GM12864 (cell line): ENCODE results near the gene PNMT.

Source experiments
- DNase-seq: peaks from one replicate; pipeline ENCODE4 v3.0.0-alpha.2; 2011; ENCODE audit warnings: low read depth
- H3K4me3 ChIP-seq: 2 replicates; pipeline ENCODE4 v1.5.1; 2011; ENCODE audit warnings: mild to moderate bottlenecking, low read depth, low read length, control low read depth
- CTCF ChIP-seq: IDR thresholded peaks from 2 replicates; pipeline ENCODE4 v1.5.1; 2011; ENCODE audit warnings: low read depth, mild to moderate bottlenecking, moderate library complexity, low read length, control low read depth, inconsistent platforms; ENCODE audit errors: missing control alignments

The PNMT gene

GRCh38 chr17:39675390-39676082 is 7.3 kb downstream of the PNMT start:
- DNase-seq: no peak
- no peak for TF ChIP-seq CTCF
- H3K4me3 ChIP-seq: no peak overlapping the region

DNA sequence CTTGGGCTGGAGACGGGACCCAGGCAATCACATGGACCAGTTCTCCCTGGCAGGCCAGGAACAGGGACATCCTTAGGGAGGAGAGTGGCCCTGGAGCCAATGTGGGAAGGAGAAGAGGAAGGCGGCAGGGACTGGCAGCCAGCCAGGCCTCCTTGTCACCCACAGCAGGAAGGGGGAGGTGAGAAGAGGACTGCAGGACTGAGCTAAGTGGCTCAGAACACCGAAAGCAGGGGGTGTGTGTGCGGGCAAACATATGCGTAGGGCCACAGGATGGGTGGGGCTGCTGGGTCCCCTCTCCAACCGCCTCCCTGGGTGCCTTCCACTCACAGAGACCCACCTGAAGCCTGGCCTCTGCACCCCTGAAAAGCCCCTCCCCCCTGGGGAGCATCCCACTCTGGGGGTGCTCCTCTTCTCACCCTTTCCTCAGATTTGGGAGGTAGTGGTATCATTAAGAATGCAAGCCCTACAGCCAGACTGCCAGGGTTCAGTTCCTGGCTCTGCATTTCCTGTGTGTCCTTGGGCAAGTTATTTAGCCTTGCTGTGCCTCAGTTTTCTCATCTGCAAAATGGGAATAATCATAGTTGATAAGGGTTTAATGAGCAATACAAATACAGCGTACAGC is 8.1 kb downstream of the PNMT start:
- peak; percentile 22 for DNase-seq
- no peak for TF ChIP-seq CTCF
- H3K4me3 ChIP-seq: no peak overlapping the region

GRCh38 chr17:39677072-39677471 is 8.8 kb downstream of the PNMT start:
- no peak for TF ChIP-seq CTCF
- DNase-seq: no peak
- no peak overlapping the region for H3K4me3 ChIP-seq

GRCh38 chr17:39677542-39678339 is 9.5 kb downstream of the PNMT start:
- DNase-seq: no peak
- no peak overlapping the region for H3K4me3 ChIP-seq
- no peak for TF ChIP-seq CTCF

- H3K4me3 ChIP-seq: no peak overlapping the region
- TF ChIP-seq CTCF: no peak
- DNase-seq: no peak
Observed at GRCh38 chr17:39678340-39679116, 10.3 kb downstream of the PNMT start.

DNA sequence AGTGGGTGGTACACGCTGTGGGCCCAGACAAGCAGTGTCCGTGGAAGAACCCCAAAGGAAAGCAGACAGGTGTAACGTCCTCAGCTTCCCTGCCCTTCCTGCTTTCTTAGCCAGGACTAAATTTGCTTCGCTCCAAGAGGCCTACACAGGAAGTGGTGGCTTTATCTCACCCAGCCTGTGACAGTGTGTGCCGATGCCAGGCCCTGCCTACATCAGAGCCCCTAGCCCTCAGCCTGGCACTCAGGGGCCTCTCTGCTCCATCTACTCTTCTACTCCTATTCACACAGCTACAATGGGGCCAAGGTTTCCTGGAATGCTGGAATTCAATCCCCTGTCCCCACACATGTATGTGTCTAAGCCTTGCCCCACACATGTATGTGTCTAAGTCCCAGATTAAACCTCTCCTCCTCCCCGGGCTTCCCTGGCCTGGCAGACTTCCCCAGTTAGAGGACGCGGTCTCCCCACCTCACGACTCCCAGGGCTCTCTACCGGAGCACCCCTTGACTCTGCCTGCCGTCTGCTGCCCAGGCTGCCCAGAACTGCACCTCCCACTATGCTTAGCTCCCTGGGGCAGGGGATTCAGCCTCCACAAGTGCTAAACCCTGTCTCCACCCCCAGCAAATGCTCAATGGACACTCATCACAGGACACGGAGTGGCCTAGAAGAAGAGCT is 11.4 kb downstream of the PNMT start:
- DNase-seq: no peak
- no peak for TF ChIP-seq CTCF
- no peak overlapping the region for H3K4me3 ChIP-seq
